Endometrium (tissue), 2 donors: Measurements from ENCODE around the gene PXDN.

ENCODE experiments used
- FAIRE-seq: peaks from 2 replicates; lab custom pipeline; 2012; peaks lifted over from hg19 to GRCh38; lab: Jason Lieb, UNC
- donor health status: control.
- donor health status: control.

Gene PXDN

DNA sequence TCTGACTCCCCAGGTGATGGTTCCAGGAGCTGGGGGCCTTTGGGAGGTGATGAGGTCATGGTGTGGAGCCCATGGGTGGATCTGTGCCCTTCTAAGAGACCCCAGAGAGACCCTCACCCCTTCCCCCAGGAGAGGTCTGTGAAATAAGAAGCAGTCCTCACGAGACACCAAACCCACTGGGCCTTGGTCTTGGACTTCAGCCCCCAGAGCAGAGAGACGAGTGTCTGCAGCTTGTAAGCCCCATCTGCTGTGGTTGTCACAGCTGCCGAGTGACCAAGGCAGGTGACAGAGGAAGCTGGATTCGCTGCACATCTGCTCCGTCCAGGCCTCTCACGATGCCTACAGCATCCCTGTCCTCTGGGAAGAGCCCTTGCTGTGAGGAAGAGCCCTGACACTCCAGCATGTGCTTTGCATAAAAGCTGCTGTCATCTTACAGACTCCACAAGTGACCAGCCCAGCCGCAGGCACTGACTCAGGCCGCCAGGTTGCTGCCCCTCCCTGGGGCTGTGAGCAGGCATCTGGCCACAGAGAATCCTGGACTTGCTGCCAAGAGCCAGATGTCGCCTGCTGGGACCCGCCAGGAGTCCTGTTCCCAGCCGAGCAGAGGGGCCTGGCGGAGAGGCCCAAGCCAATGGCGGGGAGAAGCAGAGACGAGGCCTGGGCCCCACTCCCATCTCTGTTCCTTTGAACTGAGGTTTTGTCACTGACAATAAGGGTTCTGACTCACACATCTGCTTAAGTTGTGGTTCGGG is 150.8 kb downstream of the PXDN start:
- FAIRE-seq: no peak

DNA sequence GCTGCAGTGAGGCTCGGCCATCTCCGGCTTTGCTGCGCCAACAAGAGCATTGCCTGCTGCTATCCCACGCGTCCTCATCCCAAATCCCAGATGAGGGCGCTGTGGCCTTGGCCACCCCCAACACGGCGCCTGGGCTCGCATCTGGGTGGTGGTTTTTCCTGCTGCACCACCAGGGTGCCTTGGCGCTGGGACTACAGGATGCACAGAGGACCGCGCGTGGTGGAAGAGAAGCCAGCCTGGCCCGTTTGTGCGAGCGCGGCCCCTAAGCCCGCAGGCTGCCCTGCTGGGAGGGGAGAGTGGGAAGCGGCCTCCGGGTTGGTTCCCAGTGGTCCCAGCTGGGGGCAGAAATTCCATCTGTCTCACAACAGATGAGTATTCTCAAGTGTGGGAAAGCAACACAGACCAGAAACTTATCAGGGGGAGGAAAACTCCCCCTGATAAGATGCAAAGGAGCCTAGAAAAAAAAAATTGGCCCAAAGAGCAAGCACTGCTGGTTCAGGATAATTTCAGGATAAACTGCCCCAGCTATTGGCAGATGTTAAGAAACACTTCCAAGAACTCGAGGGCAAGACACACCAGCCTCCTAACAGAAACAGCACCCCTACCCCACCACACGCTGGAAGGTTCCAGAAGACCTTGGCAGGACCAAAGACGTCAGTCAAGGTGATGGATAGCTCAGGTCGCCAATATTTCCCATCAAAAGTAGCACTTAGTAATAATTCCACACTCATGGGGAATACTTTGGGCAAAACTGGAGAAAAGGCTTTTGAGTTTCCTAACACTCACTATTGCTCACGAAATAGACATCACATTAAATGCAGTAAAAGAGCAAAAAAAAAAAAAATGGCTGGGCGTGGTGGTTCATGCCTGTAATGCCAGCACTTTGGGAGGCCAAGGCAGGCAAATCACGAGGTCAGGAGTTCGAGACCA is 152.1 kb downstream of the PXDN start:
- no peak for FAIRE-seq

DNA sequence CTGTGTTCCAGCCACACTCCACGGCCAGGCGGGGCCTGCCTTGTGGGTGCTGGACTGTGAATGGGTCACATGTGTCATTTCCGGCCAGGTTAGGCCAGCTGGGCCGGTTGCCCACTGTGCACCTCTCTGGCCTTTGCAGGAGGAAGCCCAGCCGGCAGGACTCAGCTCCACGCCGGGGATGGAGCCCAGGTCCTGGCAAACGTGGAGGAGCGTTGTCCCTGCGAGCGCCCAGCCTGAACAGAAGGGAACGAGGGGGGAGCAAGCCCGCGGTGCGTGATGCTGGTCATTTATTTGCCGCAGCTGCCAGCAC is 152.9 kb downstream of the PXDN start:
- no peak for FAIRE-seq

DNA sequence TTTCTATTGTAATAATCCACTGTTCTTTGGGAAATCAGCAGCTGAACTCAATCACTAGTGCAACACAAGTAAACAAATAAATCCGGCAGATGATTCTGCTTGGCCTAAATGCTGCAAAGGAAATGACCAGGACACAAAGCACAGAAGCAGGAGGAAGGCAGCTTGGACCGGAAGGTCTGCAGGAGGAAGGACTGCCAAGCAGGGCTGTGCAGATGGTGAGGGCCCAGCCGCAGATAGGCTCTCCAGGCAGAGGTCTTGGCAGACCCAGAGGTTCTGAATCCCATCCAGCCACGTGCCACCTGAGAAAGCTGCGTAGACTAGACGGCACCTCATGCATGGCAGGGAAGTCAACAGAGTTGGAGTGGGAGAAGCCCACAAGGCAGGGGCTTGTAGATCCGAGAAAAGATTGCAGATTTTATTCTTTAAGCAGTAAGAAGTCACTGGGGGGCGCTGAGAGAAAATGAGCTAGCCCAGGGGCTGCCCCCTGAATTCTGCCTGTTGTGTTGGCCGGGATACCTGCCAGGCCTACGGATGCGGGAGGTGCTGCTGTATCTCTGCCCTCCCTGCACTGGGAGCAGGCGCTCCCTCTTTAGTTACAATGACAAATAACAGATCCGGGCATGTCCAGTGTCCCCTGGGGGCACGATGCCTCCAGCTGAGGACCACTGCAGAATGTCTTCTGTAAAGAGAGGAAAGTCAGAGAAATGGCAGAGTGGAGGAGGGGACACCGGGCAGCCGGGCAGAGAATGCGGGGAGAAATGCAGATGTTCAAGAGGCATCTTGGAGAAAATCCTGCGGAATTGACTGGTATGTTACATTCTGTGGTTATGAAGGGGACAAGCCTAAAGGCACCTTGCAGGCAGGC is 153.5 kb downstream of the PXDN start:
- FAIRE-seq: no peak

DNA sequence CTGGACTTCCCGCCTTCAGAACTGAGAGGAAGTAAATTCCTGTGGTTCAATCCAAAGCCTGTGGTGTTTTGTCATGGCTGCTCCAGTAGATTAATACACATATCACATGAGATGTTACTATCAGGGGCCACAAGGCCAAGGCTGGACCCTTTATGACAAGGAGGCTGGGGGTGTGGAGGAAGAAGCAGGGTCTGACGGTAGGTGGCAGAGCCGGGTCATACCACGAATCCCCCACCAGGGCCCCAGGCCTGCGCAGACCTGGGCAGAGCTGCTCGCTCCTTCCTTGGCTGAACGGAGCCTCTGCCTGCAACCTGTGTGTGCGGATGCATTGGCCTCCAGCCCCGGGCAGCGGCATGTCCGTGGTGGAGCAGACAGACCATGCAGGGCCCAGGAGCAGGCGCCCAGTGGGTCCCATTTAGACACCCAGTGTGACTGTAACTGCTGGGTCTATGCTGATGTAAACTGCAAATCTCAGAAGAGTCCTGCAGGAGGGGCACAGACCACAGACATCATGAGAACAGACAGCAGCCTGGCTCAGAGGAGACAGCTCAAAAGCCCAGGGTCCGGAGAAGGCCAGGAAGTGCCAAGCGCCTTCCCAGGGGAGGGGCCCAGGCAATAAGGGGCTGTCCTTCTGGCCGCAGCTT is 155.2 kb downstream of the PXDN start:
- no peak for FAIRE-seq

DNA sequence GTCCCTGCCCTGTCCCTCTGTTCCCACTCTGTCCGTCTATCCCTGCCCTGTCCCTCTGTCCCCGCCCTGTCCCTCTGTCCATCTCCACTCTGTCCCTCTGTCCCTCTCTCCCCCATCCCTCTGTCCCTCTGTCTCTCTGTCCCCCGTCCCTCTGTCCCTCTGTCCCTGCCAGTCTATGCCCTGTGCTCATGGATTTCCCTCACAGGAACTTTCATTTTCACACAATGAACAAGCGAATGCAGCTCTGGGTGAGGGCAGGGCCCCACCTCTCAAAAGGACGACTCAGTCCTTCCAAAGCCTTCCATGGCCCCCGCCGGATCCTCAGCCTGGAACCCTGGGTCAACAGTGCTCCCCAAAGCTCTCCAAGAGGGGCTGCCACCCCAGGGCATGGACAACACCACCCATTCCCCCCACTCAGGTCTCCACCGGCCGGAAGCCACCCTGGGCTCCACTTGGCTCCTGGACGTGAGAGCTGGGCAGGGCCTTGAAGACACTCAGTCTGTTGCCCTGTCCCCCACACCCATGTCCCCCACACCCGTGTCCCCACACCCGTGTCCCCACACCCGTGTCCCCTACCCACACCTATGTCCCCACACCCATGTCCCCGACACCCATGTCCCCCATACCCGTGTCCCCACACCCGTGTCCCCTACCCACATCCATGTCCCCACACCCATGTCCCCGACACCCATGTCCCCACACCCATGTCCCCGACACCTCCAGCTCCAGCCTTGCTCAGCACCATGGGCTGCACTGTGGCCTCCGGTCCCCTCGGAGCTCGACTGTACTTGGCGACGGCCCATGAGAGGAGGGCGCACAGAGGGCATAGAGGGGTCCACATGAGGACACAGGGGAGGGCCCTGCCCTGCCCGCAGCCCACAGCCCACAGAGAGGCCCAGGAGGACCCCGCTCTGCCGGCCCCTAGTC is 156.0 kb downstream of the PXDN start:
- no peak for FAIRE-seq

DNA sequence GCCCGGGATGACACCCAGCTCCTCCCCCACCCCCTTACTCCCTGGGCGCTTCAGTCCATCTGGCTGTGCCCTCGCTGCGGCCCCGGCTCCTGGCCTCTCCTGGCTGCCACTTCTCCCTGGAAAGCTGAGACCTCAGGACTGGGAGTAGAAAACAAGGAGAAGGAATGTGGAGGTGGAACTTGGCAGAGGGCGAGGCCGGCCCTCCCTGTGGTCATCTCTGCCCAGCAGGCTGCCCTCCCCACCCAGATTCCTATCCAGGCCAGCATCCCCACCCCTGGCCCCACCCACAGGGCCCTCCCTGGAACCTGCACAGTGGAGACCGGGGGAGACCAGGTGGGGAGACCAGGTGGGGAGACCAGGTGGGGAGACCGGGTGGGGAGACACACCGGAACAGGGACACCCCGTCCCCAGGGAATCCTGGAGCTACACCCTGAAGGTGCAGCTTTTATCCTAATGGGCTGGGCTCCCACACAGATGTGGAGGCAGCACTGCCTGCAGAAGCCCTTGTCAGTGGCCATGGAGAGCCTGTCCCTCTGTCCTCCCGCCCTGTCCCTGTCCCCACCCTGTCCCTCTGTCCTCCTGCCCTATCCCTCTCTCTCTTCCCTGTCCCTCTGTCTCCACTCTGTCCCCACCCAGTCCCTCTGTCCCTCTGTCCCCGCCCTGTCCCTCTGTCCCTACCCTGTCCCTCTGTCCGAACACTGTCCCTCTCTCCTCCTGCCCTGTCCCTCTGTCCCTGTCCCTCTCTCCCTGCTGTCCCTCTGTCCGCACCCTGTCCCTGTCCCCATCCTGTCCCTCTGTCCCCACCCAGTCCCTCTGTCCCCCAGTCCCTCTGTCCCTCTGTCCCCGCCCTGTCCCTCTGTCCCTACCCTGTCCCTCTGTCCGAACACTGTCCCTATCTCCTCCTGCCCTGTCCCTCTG is 157.1 kb downstream of the PXDN start:
- no peak for FAIRE-seq

DNA sequence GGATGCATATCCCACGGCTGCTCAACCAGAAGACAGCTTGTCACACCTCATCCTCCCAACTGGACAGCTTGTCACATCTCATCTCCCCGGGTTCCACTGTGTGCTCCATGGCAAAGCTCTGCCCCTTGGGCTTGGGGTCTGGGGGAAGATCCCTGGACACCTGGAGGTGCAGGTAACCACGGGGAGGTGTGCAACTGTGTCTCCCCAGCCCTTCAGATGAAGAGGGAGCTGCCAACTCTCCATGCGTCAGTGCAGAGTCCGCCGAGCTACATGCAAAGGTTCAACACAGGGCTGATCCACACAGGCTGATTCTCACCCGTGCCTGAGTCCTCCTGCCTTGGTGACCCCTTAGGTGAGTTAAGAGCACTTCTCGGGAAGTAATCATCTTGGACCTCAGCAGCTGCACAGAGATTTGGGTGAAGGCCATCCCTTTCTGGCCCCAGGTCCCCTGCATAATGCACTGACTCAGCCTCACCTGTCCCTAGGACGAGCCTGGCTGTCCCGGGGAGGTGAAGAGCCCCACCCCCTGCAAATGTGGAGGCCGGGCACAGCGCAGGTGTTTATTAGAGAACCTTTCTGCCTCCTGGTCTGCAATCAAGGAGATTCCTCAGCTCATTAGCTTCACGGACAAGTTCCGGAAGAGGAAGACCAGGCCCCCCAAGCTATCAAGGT is 157.9 kb downstream of the PXDN start:
- FAIRE-seq: no peak

DNA sequence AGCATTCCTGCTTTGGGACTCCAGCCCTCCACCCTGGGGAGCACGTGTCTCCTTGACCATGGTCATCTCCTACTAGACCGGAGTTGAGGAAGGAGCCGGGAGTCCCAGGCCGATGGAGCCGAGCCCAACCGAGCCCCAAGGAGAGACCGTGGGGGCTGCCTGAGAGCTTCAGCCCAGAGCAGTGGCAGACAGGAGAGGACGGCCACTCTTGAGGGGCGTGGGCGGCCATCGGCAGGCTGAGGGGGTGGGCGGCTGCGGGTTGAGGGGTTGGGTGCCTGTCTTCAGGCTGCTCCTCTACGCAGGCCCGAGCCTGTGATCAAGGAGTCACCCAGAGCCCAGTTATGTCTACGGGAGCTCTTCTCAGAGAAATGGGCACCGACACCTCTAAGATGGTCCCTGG is 158.7 kb downstream of the PXDN start:
- no peak for FAIRE-seq

DNA sequence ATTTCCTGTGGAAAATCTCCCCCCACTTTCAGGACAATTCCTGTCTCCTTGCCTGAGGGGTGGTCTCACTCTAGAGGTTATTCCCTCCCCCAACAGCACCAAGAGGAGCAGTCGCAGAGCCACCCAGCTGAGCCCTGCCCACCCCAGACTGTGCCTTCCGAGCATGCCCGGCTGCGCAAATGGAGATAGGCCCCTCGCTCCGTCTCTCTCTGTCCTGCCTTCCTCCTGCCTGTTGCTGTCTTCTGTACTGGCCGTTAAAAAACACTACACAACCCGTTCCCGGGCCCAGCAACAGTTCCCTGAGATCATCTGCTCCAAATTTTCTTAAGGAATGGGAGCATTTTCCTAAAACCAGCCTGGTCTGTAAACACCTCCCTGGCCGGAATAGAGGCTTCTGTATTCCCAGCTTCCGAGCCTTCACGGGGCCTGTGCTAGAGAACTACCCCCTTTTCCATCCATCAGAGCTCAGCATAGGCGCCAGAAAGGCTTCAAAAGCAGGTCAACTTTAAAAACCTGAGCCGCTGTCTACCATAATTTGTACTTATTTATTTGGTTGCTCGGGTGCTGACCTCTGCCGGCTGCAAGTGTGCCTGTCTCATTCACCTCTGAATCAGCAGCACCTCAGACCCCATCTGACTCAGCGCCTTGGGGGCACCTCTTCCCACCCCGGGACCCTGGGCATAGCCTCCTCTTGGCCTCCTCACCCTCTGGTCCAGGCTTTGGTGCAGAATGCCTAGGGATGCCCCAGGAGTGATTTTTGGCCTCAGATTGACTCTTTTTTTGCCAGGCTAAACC is 159.4 kb downstream of the PXDN start:
- no peak for FAIRE-seq

DNA sequence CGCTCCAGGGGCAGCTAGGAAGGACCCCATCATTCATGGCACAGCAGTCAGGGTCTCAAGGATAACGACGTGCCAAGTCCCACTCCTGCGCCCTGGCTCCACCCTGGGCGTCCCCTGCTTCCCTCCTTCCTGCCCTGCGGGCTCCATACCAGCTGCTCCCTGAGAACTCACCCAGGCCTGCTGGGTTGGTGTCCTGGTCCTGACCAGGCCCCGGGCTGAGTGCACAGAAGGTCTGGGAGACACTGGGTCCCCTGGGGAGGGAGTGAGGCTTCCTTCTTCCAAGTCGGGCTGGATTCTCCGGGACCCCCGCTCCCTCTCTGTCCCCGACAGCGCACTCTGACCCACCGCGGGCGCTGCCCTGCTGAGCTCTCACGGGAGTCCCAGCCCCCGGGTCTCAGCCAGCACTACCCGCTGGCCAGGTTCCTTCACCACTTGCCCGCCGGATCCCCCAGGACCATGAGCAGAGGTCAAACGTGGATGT is 160.2 kb downstream of the PXDN start:
- no peak for FAIRE-seq

DNA sequence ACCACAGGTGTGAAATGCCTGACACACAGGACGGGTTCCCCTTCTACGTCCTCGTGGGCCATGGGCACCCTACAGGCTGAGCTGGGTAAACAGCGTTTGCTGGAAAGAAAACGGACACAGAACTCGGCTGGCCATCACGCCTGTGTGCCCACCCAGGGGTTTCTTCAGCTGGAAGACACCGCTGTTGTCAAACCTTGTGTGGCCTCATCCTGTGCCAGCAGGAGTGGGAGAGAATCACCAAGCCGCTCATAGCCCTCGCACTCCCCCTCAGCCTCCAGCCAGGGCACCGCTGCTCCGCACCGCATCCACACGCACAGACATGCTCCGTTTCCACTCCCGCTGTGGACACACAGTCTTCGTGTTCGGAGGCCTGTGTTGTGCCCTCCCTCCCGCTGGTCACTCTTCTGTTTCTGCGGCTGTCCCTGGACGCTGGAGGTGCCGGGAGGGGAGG is 161.4 kb downstream of the PXDN start:
- no peak for FAIRE-seq

DNA sequence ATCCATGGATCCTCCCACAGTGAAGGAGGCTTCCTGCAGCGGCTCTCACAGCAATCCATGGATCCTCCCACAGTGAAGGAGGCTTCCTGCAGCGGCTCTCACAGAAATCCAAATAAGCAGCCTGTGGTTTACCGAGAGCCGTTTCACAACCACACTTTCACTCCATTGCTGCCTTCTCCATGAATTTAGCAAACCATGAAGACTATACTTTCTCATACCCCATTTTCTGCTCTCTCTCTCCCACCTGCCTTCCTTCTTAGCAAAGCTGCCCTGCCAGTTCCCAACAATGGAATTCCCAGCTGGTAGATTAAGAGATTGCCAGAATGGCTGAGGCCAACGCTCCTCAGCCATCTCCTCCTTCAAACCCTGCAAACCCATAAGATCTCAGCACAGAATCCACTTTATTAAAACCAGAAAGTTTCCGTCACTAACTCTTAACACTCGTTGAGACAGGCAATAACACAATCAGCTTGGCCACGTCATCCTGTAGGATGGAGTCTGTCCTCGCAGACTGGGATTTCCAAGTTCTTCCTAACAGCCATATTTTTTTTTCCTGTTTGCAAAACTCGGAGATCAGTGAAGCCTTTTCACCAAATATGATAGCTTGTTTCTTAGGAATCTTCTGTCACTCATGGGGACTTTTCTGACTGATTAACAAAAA is 162.2 kb downstream of the PXDN start:
- no peak for FAIRE-seq
